Stimulated activated CD4-positive, alpha-beta T cell treated with anti-CD3 and anti-CD28 coated beads, TNF-alpha, amount 100 ng/mL, for 48 hours (primary cell): ENCODE data around the gene CD300LG.

Source experiments
- DNase-seq, 3 donors: peaks; one replicate each; pipeline ENCODE4 v3.0.0-alpha.2; 2020; ENCODE audit warnings: low read depth in 3 of 3

Gene CD300LG

DNA sequence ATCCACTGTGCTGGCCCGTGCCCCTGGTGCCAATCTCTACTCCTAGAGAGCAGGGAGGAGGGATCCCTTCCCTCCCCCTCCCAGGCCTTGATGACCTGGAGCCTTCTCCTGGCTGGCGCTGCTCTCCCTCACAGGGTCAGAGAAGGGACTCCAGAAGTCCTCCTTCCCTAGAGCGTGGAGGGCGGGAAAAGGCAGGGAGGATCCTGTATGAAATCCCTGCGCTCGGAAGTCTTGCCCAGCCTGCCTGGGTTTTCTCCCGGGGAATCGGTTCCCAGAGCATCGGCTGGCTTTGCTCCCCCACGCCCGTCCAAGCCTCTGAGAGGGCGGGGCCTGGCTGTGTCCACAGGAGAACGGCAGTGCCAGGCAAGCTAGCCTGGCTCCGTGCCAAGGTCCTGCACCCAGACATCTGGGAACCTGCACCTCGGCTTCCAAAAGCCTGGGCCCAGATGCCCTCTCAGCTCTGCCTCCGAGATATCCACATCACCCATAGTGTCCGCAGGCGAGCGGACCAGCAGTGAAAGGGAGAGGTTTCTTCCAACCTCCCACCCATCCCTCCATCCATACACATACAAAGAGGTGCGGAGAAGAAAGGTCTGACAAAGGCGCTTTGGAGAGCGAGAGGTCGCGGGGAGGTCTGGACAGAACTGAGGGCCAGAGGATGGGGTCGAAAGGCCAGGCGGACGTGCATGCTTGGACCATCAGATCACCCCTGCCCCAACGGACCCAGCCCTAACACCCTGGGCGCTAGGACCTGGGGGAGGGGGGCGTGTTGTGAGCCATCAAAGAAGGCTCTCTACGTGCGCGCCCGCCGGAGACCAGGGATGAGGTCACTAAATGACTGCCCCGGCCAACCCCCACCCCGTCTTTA, 59.2 kb downstream of the CD300LG start:
- DNase-seq = no peak

DNA sequence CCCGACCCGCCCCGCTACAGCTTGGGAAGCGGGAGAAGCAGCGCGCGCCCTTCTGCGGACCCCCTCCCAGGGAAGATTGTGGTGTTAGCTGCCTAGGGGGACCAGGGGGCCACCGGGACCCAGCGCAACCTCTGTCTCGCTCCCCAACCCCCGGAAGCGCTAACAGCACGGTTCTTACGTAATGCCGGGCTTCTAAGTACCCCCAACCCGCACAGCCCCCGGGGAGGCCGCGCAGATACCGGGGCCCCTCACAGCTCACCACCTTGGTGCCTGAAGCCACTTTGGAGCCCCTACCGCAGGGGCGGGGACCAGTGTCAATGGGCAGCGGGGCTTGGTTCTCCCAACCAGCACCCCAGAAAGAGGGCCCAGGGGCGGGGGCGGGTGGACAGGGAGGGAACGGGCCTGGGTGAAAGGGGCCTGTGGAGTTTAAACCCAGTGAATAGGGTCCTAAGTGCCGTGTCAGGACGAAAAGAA, 60.0 kb downstream of the CD300LG start:
- no peak for DNase-seq

DNA sequence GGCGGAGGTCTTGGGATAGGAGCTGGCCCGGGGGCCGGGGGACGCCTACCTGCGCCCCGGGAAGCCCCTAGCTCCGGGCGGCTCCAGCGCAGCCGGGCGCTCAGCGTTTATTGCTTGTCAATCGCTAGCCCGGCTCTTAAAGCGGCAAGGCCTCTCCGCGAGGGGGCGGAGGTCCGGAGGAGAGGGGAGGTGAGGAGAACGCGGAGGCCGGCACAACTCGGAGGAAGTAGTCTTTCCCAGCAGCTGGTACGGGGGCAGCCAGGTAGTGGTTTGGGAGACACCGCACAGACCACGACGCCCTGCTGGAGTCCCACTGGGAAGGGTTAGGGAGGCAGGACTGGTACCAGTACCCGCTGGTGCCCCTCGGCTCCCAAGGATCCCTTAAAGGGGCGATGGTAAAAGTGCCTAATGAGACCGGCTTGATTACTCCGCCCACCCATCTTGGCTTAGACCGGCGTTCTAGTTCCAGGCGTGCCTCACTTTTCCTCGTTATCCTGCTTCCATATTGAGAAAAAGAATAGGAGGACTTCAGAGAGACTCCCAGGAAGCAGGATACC, 60.5 kb downstream of the CD300LG start, which contains the start of gene MPP2:
Gene MPP2 (minus strand): TSS at position 112 of the 557 bp plus-strand sequence. CDS start 3,076 bp downstream, outside the sequence.
- no peak for DNase-seq

DNA sequence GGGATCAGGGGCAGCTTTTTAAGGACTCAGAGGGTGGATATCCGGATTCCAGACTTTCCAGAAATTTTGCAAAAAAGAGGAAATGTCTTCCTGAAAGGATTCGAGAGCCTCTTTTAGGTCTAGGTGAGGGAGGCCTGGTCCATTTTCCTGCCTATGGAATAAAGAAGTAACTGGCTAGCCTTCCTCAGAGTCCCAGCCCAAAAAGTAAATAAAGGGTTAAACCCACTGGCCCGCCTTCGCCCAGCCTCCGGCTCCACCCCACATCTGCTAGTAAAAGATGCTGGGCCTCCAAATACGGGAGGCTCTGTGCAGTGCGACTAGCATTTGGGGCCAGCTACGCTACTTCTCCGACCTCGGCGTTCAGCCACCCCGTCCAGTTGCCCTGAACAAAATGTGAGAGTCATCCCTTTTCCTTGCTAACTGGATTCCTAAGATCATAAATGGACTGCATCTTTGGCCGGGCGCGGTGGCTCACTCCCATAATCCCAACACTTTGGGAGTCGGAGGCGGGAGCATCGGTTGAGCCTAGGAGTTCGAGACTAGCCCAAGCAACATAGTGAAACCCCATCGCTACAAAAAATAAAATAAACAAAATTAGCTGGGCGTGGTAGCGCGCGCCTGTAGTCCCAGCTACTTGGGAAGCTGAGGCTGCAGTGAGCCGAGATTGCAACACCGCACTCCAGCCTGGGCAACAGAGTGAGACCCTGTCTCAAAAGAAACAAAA, 61.2 kb downstream of the CD300LG start:
- no peak for DNase-seq

DNA sequence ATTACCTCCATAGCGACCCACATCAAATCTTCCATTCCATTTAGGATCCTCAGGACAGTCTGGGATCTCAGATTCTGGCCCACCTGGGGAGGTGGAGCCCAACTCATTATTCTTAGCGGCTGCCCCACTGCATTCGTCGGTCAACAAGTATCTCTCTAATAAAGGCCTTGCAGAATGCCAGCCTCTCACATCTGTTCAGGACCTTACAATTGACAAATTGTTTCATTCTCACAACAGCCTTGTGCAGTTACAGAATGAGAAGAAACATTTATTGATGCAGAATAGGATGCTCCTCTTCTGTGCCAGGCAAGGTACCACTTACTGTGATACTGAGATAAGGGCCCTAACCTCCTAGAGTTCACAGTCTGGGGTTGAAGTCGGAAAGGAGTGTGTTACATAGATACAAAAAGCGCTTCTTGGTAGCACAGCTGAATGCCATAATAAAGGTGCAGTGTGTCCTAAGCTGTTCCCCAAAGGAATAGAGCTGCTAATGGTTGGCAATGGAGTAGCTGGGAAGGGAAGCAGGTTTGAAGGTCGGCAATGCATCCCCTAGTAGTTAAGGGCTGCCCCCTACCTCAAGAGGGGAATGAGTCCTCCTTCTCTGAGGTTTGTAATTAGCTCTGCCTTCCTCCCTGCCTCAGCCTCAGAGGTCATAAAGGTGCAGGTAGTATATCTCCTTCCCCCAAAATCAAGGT, 62.7 kb downstream of the CD300LG start:
- no peak for DNase-seq

DNA sequence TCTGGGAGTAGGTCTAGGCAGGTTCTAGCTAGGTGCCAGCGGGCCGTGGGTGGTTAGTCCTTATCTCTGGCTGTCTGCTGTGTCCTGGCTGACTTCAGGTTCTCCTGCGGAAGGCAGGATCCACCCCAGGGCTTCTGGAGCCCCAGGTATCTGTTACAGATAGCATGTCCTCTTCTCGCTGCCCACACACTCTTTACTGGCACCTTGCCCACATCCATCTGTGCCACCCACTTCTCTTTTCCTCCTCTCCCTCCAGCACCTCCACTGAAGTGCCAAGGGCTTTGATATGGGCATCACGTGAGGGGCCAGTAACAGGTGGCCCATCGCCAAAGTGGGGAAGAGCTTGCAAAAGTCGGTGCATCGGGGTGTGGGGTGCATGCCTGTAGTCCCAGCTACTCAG, 64.9 kb downstream of the CD300LG start:
- no peak for DNase-seq

DNA sequence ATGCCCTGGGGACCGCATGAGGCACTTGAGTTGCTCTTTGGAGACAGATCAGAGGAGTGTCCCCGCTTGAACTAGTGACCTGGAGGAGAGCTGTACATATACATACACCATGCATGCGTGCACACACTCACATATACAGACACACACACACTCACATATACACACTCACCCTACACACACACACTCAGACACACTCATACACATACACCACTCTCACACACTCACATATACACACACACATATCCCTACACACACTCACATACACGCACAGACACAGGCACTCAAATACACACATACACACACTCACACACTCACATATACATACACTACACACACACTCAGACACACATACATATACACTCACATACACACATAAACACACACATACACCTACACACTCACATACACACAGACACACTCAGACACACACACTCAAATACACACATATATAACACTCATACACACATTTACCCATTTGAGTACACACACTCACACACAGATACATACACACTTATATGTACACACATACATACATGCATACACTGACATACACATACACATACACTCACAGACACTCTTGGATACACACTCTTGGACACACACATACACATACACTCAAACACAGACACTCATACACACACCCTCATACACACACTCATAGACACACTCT, 65.8 kb downstream of the CD300LG start:
- DNase-seq = no peak
